ENCODE measurements around the gene MYH14. TPM values are rescaled to one million over a fixed set of nuclear protein-coding genes. Genes with fewer than 3 reads are reported as not detected.

MYH14 gene
- total RNA-seq, 3 donors from 2014 or later, result 16.6 to 24.7 (median 19.3) TPM

DNA sequence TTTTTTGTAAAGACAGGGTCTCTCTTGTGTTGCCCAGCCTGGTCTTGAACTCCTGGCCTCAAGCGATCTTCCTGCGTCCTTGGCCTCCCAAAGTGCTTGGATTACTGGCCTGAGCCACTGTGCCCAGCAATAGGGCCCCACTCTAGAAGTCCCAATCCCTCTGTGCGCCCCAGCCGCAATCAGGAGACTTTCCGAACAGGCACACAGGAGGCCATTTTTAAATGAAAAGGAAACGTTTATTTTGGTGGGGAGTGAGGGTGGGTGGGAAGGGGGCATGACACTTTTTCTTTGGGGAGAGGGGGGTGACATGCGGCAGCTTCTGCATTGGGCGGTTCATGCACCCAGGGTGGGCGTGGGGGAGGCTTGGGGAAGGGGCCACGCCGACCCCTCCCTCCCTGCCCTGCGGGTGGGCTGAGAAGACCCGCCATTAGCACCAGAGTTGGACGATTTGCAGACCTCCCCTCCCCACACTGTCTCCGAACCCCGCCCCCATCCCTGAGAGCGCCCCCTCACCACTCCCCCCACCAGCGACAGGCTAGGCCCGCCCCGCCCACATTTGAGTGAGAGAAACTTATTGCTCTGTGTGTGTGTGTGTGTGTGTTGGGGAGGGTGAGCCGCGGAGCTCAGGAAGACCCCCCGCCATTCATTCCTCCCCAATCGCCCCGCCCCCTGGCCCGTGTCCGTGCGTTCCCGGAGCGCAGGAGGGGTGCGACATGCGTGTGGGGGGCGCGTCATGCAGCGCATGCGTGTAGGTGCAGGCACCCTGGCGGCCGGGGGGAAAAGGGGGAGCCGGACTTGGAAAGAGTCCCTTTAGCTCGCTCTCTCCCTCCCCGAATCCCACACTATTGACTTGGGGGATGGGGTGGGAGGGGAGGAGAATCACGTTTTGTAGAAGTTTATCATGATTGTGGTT is 108.6 kb downstream of the MYH14 start:
- H3K27me3 ChIP-seq, result peaks cover 3 to 52% of the 10 kb centered on the region in 2 donors
- peak overlapping the region in 2 of 3 donors; percentile 24 to 25 for H3K4me3 ChIP-seq
- H3K9me3 ChIP-seq, result peaks cover 9 to 14% of the 10 kb centered on the region in 2 donors
- H3K4me1 ChIP-seq, result no peaks in the 10 kb centered on the region
- intact Hi-C loops (cut with DNase I; ENCODE audit: low total_unique reads), result no loop called here
- no peak for TF ChIP-seq POLR2AphosphoS5 (IDR thresholded peaks at IDR 0.05)
- TF ChIP-seq, protein P1, sequence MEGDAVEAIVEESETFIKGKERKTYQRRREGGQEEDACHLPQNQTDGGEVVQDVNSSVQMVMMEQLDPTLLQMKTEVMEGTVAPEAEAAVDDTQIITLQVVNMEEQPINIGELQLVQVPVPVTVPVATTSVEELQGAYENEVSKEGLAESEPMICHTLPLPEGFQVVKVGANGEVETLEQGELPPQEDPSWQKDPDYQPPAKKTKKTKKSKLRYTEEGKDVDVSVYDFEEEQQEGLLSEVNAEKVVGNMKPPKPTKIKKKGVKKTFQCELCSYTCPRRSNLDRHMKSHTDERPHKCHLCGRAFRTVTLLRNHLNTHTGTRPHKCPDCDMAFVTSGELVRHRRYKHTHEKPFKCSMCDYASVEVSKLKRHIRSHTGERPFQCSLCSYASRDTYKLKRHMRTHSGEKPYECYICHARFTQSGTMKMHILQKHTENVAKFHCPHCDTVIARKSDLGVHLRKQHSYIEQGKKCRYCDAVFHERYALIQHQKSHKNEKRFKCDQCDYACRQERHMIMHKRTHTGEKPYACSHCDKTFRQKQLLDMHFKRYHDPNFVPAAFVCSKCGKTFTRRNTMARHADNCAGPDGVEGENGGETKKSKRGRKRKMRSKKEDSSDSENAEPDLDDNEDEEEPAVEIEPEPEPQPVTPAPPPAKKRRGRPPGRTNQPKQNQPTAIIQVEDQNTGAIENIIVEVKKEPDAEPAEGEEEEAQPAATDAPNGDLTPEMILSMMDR (IDR thresholded peaks at IDR 0.05), result no peak
- TF ChIP-seq POLR2A (IDR thresholded peaks at IDR 0.05), result no peak
- no peak for DNase-seq (ENCODE audit: low spot score in 2 of 2)
- no peak overlapping the region for H3K27ac ChIP-seq
- no peaks in the 10 kb centered on the region for H3K36me3 ChIP-seq

DNA sequence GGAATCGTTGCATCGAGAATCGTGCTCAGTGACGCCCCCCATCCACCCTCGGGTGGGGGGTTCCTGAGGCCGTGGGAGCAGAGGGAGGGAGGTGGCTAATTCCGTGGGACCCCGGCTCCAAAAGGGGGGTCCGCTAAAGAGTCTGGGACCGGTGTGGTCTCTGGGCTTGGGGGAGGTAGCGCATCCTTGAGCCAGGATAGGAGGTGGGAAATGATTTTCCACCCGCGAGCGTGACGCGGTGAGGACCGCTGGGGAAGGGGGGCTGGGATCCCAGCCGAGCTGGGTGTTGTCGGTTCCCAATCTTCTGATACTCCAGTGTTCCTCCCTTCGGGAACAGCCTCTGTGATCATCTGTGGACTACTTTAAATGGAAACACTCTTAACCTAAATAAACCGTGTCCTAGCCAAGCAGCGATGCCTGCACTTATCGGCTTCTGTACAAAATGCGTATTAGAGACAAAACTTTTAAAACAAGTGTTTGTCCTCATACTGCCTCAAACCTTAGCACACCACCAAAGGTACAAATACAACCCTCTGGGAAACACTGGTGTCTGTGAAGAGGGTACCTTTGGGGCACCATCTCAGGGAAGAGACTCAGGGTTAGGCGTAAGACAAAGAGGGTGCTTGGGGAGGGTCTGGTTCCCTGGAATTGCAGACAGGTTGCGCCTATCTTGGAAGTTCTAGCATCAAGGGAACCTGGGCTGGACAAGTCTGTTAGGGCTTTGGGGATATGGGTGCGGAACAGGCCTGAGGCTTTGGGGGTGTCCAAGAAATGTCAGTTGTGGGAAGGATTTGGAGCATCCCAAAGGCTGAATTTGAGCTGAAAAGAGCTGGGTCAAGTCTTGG is 109.8 kb downstream of the MYH14 start:
- H3K9me3 ChIP-seq, result peaks cover 2% of the 10 kb centered on the region in 2 donors
- intact Hi-C loops (cut with DNase I; ENCODE audit: low total_unique reads), result no loop called here
- peaks cover 3 to 52% of the 10 kb centered on the region in 2 donors for H3K27me3 ChIP-seq
- no peaks in the 10 kb centered on the region for H3K4me1 ChIP-seq
- H3K27ac ChIP-seq, result no peak overlapping the region
- peak overlapping the region in 1 of 3 donors; percentile 22 for H3K4me3 ChIP-seq
- no peaks in the 10 kb centered on the region for H3K36me3 ChIP-seq
- TF ChIP-seq, protein P1 (IDR thresholded peaks at IDR 0.05), result no peak
- TF ChIP-seq POLR2A (IDR thresholded peaks at IDR 0.05), result no peak
- TF ChIP-seq POLR2AphosphoS5 (IDR thresholded peaks at IDR 0.05), result no peak
- DNase-seq (ENCODE audit: low spot score in 2 of 2), result no peak

DNA sequence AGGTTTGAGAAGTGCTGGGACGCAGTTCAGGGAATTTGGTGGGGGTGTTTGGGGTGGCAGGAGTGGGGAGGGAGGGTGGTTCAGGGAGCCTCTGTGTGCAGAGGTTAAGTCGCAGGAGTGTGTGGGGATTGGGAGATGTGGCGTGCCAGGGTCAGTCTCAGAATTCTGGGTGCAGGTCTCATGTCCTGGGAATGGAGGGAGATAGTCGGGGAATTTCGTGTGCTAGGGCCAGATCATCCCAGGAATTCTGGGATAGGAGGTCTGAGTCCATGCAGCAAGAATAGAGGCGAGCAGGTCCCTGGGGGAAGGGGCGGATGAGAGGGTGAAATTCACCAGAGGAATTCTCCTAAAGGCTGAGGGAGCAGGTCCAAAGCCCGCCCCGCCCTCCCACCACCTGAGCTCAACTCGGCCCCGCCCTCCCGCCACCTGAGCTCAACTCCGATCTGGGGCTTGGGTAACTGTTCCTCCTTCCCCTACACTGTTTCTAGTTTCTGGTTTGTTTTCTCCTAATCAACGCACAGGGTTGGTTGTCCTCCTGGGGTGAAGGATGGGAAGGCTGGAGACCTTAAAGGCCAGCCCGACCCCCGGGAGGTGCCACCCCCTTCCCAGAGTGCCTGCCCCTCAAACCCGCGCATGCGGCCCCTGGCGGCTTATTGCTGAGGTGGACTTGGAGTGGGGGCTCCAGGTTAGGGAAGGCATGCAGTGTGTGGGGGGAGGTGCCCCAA is 110.6 kb downstream of the MYH14 start:
- H3K4me1 ChIP-seq, result no peaks in the 10 kb centered on the region
- H3K9me3 ChIP-seq, result no peaks in the 10 kb centered on the region
- no peaks in the 10 kb centered on the region for H3K36me3 ChIP-seq
- TF ChIP-seq POLR2A (IDR thresholded peaks at IDR 0.05), result no peak
- no peak for TF ChIP-seq POLR2AphosphoS5 (IDR thresholded peaks at IDR 0.05)
- TF ChIP-seq, protein P1 (IDR thresholded peaks at IDR 0.05), result no peak
- H3K27ac ChIP-seq, result no peak overlapping the region
- peak overlapping the region in 1 of 3 donors; percentile 2 for H3K4me3 ChIP-seq
- DNase-seq (ENCODE audit: low spot score in 2 of 2), result no peak
- intact Hi-C loops (cut with DNase I; ENCODE audit: low total_unique reads), result no loop called here
- peaks cover 3 to 52% of the 10 kb centered on the region in 2 donors for H3K27me3 ChIP-seq

DNA sequence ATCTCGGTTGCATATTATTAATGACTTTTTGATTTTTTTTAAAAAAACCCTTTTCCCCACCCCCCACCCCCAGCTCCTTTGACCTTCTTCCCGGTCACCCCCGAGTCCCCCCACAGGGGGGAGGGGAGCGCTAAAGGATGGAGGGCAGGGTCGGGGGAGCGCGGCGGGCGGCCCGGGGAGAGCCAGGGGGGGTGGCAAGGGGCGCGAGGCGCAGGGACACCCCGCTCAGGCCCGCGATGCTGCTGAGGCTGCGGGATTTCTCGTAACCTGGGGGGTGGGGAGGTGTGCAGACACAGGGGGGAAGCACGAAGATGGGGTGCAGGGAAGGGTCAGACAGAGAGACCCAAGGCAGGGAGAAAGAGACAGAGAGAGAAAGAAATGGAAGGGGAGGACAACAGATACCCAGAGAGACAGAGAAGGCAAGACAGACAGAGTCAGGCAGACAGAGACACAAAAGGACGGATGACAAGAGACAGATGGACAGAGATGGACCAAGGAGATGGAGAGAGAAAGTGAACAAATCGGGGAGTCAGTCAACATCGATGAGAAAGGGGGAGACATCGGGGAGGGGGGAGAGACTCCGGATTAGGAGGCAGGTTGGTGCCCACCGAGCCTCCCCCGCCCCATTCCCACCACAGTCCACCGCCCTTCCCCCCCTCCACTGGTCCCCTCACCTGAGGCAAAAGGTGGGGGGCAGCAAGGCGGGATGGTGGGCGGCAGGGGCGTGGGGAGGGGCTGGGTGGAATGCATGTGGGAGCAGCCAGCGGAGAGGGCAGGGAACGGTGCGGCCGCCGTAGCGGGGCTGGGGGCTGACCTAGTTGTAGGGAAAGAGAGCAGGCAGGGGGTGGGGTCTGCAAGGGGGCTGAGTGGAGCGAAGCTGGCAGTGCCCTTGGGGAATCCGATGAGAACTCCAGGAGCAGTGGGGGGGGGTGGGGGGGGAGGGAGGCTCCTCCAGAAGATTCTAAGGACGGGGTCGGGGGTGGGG is 111.6 kb downstream of the MYH14 start:
- peaks cover 3 to 52% of the 10 kb centered on the region in 2 donors for H3K27me3 ChIP-seq
- H3K9me3 ChIP-seq, result no peaks in the 10 kb centered on the region
- H3K36me3 ChIP-seq, result no peaks in the 10 kb centered on the region
- no peaks in the 10 kb centered on the region for H3K4me1 ChIP-seq
- TF ChIP-seq POLR2AphosphoS5 (IDR thresholded peaks at IDR 0.05), result no peak
- TF ChIP-seq, protein P1 (IDR thresholded peaks at IDR 0.05), result no peak
- no peak for TF ChIP-seq POLR2A (IDR thresholded peaks at IDR 0.05)
- intact Hi-C loops (cut with DNase I; ENCODE audit: low total_unique reads), result no loop called here
- H3K4me3 ChIP-seq, result peak overlapping the region in 1 of 3 donors; percentile 38
- H3K27ac ChIP-seq, result no peak overlapping the region
- DNase-seq (ENCODE audit: low spot score in 2 of 2), result no peak

All from breast epithelium (tissue), 4 donors.